GM21737 (cell line): ENCODE measurements around the gene HDAC4.

Experiments used
- ATAC-seq: cut with Tn5 transposase; IDR thresholded peaks from one replicate; pipeline ENCODE4 v1.9.1; 2021; ENCODE audit warnings: mild to moderate bottlenecking, moderate library complexity; ENCODE audit not compliant: unreplicated experiment

HDAC4 gene

GRCh38 chr2:239025096-239025801 lies 375.6 kb downstream of the HDAC4 start:
- no peak for ATAC-seq

- ATAC-seq = no peak
Measured at GRCh38 chr2:239024226-239024625, 376.6 kb downstream of the HDAC4 start.

- no peak for ATAC-seq
Measured at GRCh38 chr2:239022437-239023260, 378.2 kb downstream of the HDAC4 start.

- ATAC-seq = no peak
Measured at GRCh38 chr2:239021651-239022436, 379.0 kb downstream of the HDAC4 start.

- no peak for ATAC-seq
Measured at GRCh38 chr2:239021224-239021623, 379.6 kb downstream of the HDAC4 start.

- no peak for ATAC-seq
Measured at GRCh38 chr2:239020541-239021041, 380.2 kb downstream of the HDAC4 start.

- no peak for ATAC-seq
Measured at GRCh38 chr2:239019183-239019581, 381.6 kb downstream of the HDAC4 start.

- no peak for ATAC-seq
Measured at GRCh38 chr2:239018271-239019182, 382.3 kb downstream of the HDAC4 start.

GRCh38 chr2:239017491-239018098 lies 383.2 kb downstream of the HDAC4 start:
- ATAC-seq = no peak

- no peak for ATAC-seq
Measured at GRCh38 chr2:239015901-239016675, 384.7 kb downstream of the HDAC4 start.

- ATAC-seq = no peak
Measured at GRCh38 chr2:239015218-239015900, 385.5 kb downstream of the HDAC4 start.

GRCh38 chr2:239014458-239015217 lies 386.2 kb downstream of the HDAC4 start:
- no peak for ATAC-seq

GRCh38 chr2:239013678-239013976 lies 387.2 kb downstream of the HDAC4 start:
- no peak for ATAC-seq

- ATAC-seq = no peak
Measured at GRCh38 chr2:239012936-239013677, 387.7 kb downstream of the HDAC4 start.

- no peak for ATAC-seq
Measured at GRCh38 chr2:239012228-239012627, 388.6 kb downstream of the HDAC4 start.

GRCh38 chr2:239009589-239009961 lies 391.2 kb downstream of the HDAC4 start:
- ATAC-seq = no peak
